ENCODE results near the gene GCGR.
"Not testable (repeated sequence)": the region's sequence is repeated elsewhere in the genome, so short reads cannot be mapped to it uniquely, and the experiment has no call there.

Gene GCGR

DNA sequence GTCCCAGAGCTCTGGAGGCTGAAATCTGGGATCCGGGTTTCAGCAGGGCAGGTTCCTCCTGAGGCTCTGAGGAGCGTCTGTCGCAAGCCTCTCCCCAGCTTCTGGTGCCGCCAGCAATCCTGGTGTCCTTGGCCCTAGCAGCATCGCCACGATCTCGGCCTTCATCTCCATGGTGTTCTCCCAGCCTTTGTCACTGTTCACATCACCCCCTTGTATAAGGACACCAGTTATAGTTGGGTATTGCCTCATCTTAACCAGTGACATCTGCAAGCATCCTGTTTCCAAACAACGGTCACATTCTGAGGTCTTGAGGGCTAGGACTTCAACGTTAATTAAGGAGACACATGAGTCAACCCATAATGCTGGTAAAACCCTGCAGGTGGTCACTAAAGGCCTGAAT, 33.7 kb downstream of the GCGR start:
- Histone ChIP-seq H2AK5ac (ENCODE audit: low read length, severe bottlenecking) (no peak overlapping the region), H2BK12ac (ENCODE audit: low read length in 2 of 2) (no peak overlapping the region), H3K79me1 (replicated peaks; ENCODE audit: low read length, poor library complexity, severe bottlenecking) (peaks cover 2% of the 10 kb centered on the region), H3K4ac (ENCODE audit: low read depth in 1 of 2, low read length in 2 of 2) (no peak overlapping the region), H3K4me2 (ENCODE audit: low read length, poor library complexity, severe bottlenecking) (no peak overlapping the region), H3K4me1 (ENCODE audit: control insufficient read depth, insufficient read depth, low read depth, low read length) (peaks cover 17% of the 10 kb centered on the region), H3K36me3 (ENCODE audit: control insufficient read depth in 1 of 2, insufficient read depth in 2 of 2, low read depth in 1 of 2, low read length in 2 of 2) (peaks cover 6 to 15% of the 10 kb centered on the region in 2 experiments), H2BK120ac (ENCODE audit: low read depth, low read length) (no peak overlapping the region), H3K9me3 (ENCODE audit: control insufficient read depth, low read length) (no peaks in the 10 kb centered on the region), H2BK5ac (ENCODE audit: low read depth, low read length, poor library complexity, severe bottlenecking) (no peak overlapping the region), H3K4me3 (ENCODE audit: insufficient read depth in 1 of 2, low read depth in 1 of 2, low read length in 2 of 2) (no peak overlapping the region), H2AFZ (ENCODE audit: low read depth, low read length) (no peak overlapping the region), H3K23ac (ENCODE audit: low read length in 2 of 2) (no peak overlapping the region), H3K27me3 (ENCODE audit: control insufficient read depth in 1 of 2, insufficient read depth in 1 of 2, low read length in 2 of 2) (no peaks in the 10 kb centered on the region), H3K9ac (ENCODE audit: low read length) (no peak overlapping the region), H3K27ac (ENCODE audit: low read length, poor library complexity, severe bottlenecking) (no peak overlapping the region), H3K14ac (ENCODE audit: low read length in 2 of 2) (no peak overlapping the region), H4K91ac (ENCODE audit: low read length) (no peak overlapping the region), H3K18ac (ENCODE audit: low read depth in 1 of 2, low read length in 2 of 2) (no peak overlapping the region), H2BK15ac (ENCODE audit: low read depth, poor library complexity, severe bottlenecking) (no peak overlapping the region), H4K8ac (ENCODE audit: low read length) (no peak overlapping the region)
- WGBS, result 81% methylated on average over 9 of the region's 9 CpGs
- peak; percentile 79 for DNase-seq

DNA sequence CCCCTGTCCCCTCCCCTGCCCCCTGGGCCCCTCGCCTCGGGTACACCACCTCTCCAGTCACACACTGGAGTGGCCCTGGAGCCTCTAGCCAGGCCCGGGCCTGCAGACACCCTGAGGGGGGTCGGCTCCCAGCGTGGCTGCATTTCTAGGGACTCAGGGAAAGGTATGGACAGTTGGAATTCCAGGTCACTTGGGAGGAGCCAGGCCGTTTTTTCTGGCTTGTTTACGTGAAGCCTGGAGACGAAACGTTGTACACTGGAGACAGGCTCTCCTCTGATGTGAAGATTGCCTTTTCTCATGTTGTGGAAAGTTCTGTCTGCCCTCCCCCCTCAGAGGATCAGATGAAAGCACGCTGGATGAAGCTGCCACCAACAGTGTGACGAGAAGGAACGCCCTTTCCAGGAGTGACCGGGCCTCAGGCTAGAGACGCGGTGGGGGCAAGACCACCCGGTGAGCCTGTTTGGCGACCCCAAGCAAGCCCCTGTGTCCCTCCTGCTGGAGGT, 34.9 kb downstream of the GCGR start:
- Histone ChIP-seq H3K79me1 (replicated peaks; ENCODE audit: low read length, poor library complexity, severe bottlenecking) (no peaks in the 10 kb centered on the region), H3K4me1 (ENCODE audit: control insufficient read depth, insufficient read depth, low read depth, low read length) (peaks cover 13% of the 10 kb centered on the region), H3K18ac (ENCODE audit: low read depth in 1 of 2, low read length in 2 of 2) (no peak overlapping the region), H2BK120ac (ENCODE audit: low read depth, low read length) (no peak overlapping the region), H3K36me3 (ENCODE audit: control insufficient read depth in 1 of 2, insufficient read depth in 2 of 2, low read depth in 1 of 2, low read length in 2 of 2) (peaks cover 17 to 27% of the 10 kb centered on the region in 2 experiments), H3K4ac (ENCODE audit: low read depth in 1 of 2, low read length in 2 of 2) (no peak overlapping the region), H3K9me3 (ENCODE audit: control insufficient read depth, low read length) (no peaks in the 10 kb centered on the region), H2BK15ac (ENCODE audit: low read depth, poor library complexity, severe bottlenecking) (no peak overlapping the region), H4K8ac (ENCODE audit: low read length) (no peak overlapping the region), H3K27ac (ENCODE audit: low read length, poor library complexity, severe bottlenecking) (no peak overlapping the region), H3K14ac (ENCODE audit: low read length in 2 of 2) (no peak overlapping the region), H3K27me3 (ENCODE audit: control insufficient read depth in 1 of 2, insufficient read depth in 1 of 2, low read length in 2 of 2) (no peaks in the 10 kb centered on the region), H3K9ac (ENCODE audit: low read length) (no peak overlapping the region), H2AFZ (ENCODE audit: low read depth, low read length) (no peak overlapping the region), H2AK5ac (ENCODE audit: low read length, severe bottlenecking) (no peak overlapping the region), H4K91ac (ENCODE audit: low read length) (no peak overlapping the region), H2BK12ac (ENCODE audit: low read length in 2 of 2) (no peak overlapping the region), H3K23ac (ENCODE audit: low read length in 2 of 2) (no peak overlapping the region), H2BK5ac (ENCODE audit: low read depth, low read length, poor library complexity, severe bottlenecking) (no peak overlapping the region), H3K4me3 (ENCODE audit: insufficient read depth in 1 of 2, low read depth in 1 of 2, low read length in 2 of 2) (no peak overlapping the region), H3K4me2 (ENCODE audit: low read length, poor library complexity, severe bottlenecking) (no peak overlapping the region)
- no peak for DNase-seq
- 62% methylated on average over 15 of the region's 17 CpGs for WGBS

DNA sequence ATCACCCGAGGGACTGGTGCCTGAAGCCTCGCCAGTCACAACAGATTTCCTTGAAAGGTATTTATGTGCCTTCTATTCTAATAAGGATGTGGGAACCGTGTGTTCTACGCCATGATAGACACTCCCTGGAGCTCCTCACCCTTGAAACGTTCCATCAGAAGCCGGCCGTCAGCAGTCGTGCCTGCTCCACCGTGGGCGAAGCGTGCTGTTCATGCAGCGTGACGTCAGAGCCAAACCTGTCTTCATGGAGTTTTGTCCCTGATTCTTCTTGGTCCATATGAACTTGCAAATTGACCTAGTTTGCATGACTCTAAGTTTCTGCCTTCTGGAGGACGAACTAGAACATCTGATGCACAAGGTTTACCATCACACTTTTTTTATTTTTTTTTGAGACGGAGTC, 35.4 kb downstream of the GCGR start:
- Histone ChIP-seq H3K14ac (ENCODE audit: low read length in 2 of 2) (no peak overlapping the region), H2BK15ac (ENCODE audit: low read depth, poor library complexity, severe bottlenecking) (no peak overlapping the region), H3K4me3 (ENCODE audit: insufficient read depth in 1 of 2, low read depth in 1 of 2, low read length in 2 of 2) (no peak overlapping the region), H3K79me1 (replicated peaks; ENCODE audit: low read length, poor library complexity, severe bottlenecking) (peaks cover under 1% of the 10 kb centered on the region), H3K27me3 (ENCODE audit: control insufficient read depth in 1 of 2, insufficient read depth in 1 of 2, low read length in 2 of 2) (no peaks in the 10 kb centered on the region), H2BK120ac (ENCODE audit: low read depth, low read length) (no peak overlapping the region), H2BK5ac (ENCODE audit: low read depth, low read length, poor library complexity, severe bottlenecking) (no peak overlapping the region), H3K4me2 (ENCODE audit: low read length, poor library complexity, severe bottlenecking) (no peak overlapping the region), H3K9me3 (ENCODE audit: control insufficient read depth, low read length) (no peaks in the 10 kb centered on the region), H2AFZ (ENCODE audit: low read depth, low read length) (no peak overlapping the region), H3K27ac (ENCODE audit: low read length, poor library complexity, severe bottlenecking) (no peak overlapping the region), H3K23ac (ENCODE audit: low read length in 2 of 2) (no peak overlapping the region), H3K18ac (ENCODE audit: low read depth in 1 of 2, low read length in 2 of 2) (no peak overlapping the region), H4K91ac (ENCODE audit: low read length) (no peak overlapping the region), H2AK5ac (ENCODE audit: low read length, severe bottlenecking) (no peak overlapping the region), H3K4me1 (ENCODE audit: control insufficient read depth, insufficient read depth, low read depth, low read length) (peaks cover 10% of the 10 kb centered on the region), H2BK12ac (ENCODE audit: low read length in 2 of 2) (no peak overlapping the region), H3K9ac (ENCODE audit: low read length) (no peak overlapping the region), H3K36me3 (ENCODE audit: control insufficient read depth in 1 of 2, insufficient read depth in 2 of 2, low read depth in 1 of 2, low read length in 2 of 2) (peaks cover 22 to 32% of the 10 kb centered on the region in 2 experiments), H4K8ac (ENCODE audit: low read length) (no peak overlapping the region), H3K4ac (ENCODE audit: low read depth in 1 of 2, low read length in 2 of 2) (no peak overlapping the region)
- DNase-seq, result no peak
- 90% methylated on average over 15 of the region's 15 CpGs for WGBS

- not testable (repeated sequence) for H3K18ac ChIP-seq (ENCODE audit: low read depth in 1 of 2, low read length in 2 of 2); H2BK120ac ChIP-seq (ENCODE audit: low read depth, low read length); H2AFZ ChIP-seq (ENCODE audit: low read depth, low read length); H2BK5ac ChIP-seq (ENCODE audit: low read depth, low read length, poor library complexity, severe bottlenecking); H3K79me1 ChIP-seq (replicated peaks; ENCODE audit: low read length, poor library complexity, severe bottlenecking); DNase-seq; H2BK12ac ChIP-seq (ENCODE audit: low read length in 2 of 2); H3K14ac ChIP-seq (ENCODE audit: low read length in 2 of 2); H3K4ac ChIP-seq (ENCODE audit: low read depth in 1 of 2, low read length in 2 of 2); H3K4me3 ChIP-seq (ENCODE audit: insufficient read depth in 1 of 2, low read depth in 1 of 2, low read length in 2 of 2); H3K4me2 ChIP-seq (ENCODE audit: low read length, poor library complexity, severe bottlenecking); H3K27me3 ChIP-seq (ENCODE audit: control insufficient read depth in 1 of 2, insufficient read depth in 1 of 2, low read length in 2 of 2); H3K23ac ChIP-seq (ENCODE audit: low read length in 2 of 2); H3K27ac ChIP-seq (ENCODE audit: low read length, poor library complexity, severe bottlenecking); H4K8ac ChIP-seq (ENCODE audit: low read length); H3K9me3 ChIP-seq (ENCODE audit: control insufficient read depth, low read length); H2AK5ac ChIP-seq (ENCODE audit: low read length, severe bottlenecking); H4K91ac ChIP-seq (ENCODE audit: low read length); H3K4me1 ChIP-seq (ENCODE audit: control insufficient read depth, insufficient read depth, low read depth, low read length); H3K9ac ChIP-seq (ENCODE audit: low read length); H2BK15ac ChIP-seq (ENCODE audit: low read depth, poor library complexity, severe bottlenecking)
- peaks cover 30 to 39% of the 10 kb centered on the region in 2 experiments for H3K36me3 ChIP-seq (ENCODE audit: control insufficient read depth in 1 of 2, insufficient read depth in 2 of 2, low read depth in 1 of 2, low read length in 2 of 2)
- 95% methylated on average over 5 of the region's 5 CpGs for WGBS
Measured at GRCh38 chr17:81840059-81840458, 36.1 kb downstream of the GCGR start.

Measured in mesenchymal stem cell (in vitro differentiated cells and primary cell).